Trophoblast cell (in vitro differentiated cells and primary cell): ENCODE measurements around the gene ANKRD6.

Experiments
- DNase-seq, 2 donors: peaks; one replicate each; pipeline ENCODE4 v3.0.0-alpha.2; 2016
- H2AFZ ChIP-seq: 2 replicates; pipeline ENCODE4 v1.6.1; 2013; ENCODE audit warnings: low read length, moderate library complexity, mild to moderate bottlenecking; ENCODE audit not compliant: insufficient read depth, poor library complexity
- H2AK5ac ChIP-seq: 2 replicates; pipeline ENCODE4 v1.6.1; 2013; ENCODE audit warnings: mild to moderate bottlenecking, low read length
- H2BK120ac ChIP-seq: 2 replicates; pipeline ENCODE4 v1.6.1; 2013; ENCODE audit warnings: low read length, mild to moderate bottlenecking, moderate library complexity; ENCODE audit not compliant: insufficient read depth, poor library complexity
- H2BK12ac ChIP-seq: 2 replicates; pipeline ENCODE4 v1.6.1; 2013; ENCODE audit warnings: mild to moderate bottlenecking, low read length, moderate library complexity
- H2BK5ac ChIP-seq: 2 replicates; pipeline ENCODE4 v1.6.1; 2013; ENCODE audit warnings: low read length, low read depth, moderate library complexity, mild to moderate bottlenecking; ENCODE audit not compliant: poor library complexity
- H3K14ac ChIP-seq: 2 replicates; pipeline ENCODE4 v1.6.1; 2013; ENCODE audit warnings: mild to moderate bottlenecking, low read length
- H3K18ac ChIP-seq: 2 replicates; pipeline ENCODE4 v1.6.1; 2013; ENCODE audit warnings: mild to moderate bottlenecking, low read length
- H3K23ac ChIP-seq: 2 replicates; pipeline ENCODE4 v1.6.1; 2013; ENCODE audit warnings: low read length
- H3K27ac ChIP-seq: 2 replicates; pipeline ENCODE4 v1.5.1; 2013; ENCODE audit warnings: low read depth, mild to moderate bottlenecking, inconsistent platforms, low read length, moderate library complexity
- H3K27me3 ChIP-seq: 2 replicates; pipeline ENCODE4 v1.6.1; 2013; ENCODE audit warnings: inconsistent platforms, mild to moderate bottlenecking, low read length, moderate library complexity; ENCODE audit not compliant: insufficient read depth
- H3K36me3 ChIP-seq, 2 experiments: 1 replicate in 1 of 2; 2 replicates in 1 of 2; pipeline ENCODE4 v1.6.1; 2013; ENCODE audit warnings: low read length in 2 of 2, mild to moderate bottlenecking in 2 of 2, moderate library complexity in 1 of 2; ENCODE audit not compliant: insufficient read depth in 2 of 2, control insufficient read depth in 1 of 2
- H3K4ac ChIP-seq: 2 replicates; pipeline ENCODE4 v1.6.1; 2013; ENCODE audit warnings: low read depth, mild to moderate bottlenecking, low read length, moderate library complexity
- H3K4me1 ChIP-seq, 2 experiments: 1 replicate in 1 of 2; 2 replicates in 1 of 2; pipeline ENCODE4 v1.6.1; 2013; ENCODE audit warnings: low read length in 2 of 2, mild to moderate bottlenecking in 2 of 2, moderate library complexity in 1 of 2; ENCODE audit not compliant: insufficient read depth in 2 of 2, control insufficient read depth in 1 of 2
- H3K4me2 ChIP-seq: 2 replicates; pipeline ENCODE4 v1.6.1; 2013; ENCODE audit warnings: inconsistent platforms, mild to moderate bottlenecking, low read length, moderate library complexity
- H3K4me3 ChIP-seq: 2 replicates; pipeline ENCODE4 v1.5.1; 2013; ENCODE audit warnings: mild to moderate bottlenecking, low read depth, low read length, inconsistent platforms
- H3K79me1 ChIP-seq: one replicate; pipeline ENCODE4 v1.6.1; 2013; ENCODE audit warnings: low read length
- H3K79me2 ChIP-seq: 2 replicates; pipeline ENCODE4 v1.6.1; 2013; ENCODE audit warnings: low read length, mild to moderate bottlenecking; ENCODE audit not compliant: control insufficient read depth, insufficient read depth, poor library complexity
- H3K9ac ChIP-seq: 2 replicates; pipeline ENCODE4 v1.6.1; 2013; ENCODE audit warnings: mild to moderate bottlenecking, low read length
- H3K9me3 ChIP-seq: 2 replicates; pipeline ENCODE4 v1.6.1; 2013; ENCODE audit warnings: low read depth, mild to moderate bottlenecking, control low read depth, inconsistent platforms, low read length; ENCODE audit not compliant: insufficient read depth
- H4K12ac ChIP-seq: 2 replicates; pipeline ENCODE4 v1.6.1; 2013; ENCODE audit warnings: low read depth, mild to moderate bottlenecking, low read length, moderate library complexity
- H4K8ac ChIP-seq: 2 replicates; pipeline ENCODE4 v1.6.1; 2013; ENCODE audit warnings: low read depth, mild to moderate bottlenecking, low read length, moderate library complexity
- H4K91ac ChIP-seq: one replicate; pipeline ENCODE4 v1.6.1; 2013; ENCODE audit warnings: low read depth, mild to moderate bottlenecking, low read length, moderate library complexity
- WGBS: extraction: QIAGEN DNeasy Blood & Tissue Kit; methylation state at CpG from one replicate; pipeline ENCODE4 v1.1.7; 2013; ENCODE audit warnings: missing lambda C conversion rate; ENCODE audit not compliant: insufficient read length, insufficient coverage; ENCODE audit errors: extremely low coverage; 5-methylcytosine and 5-hydroxymethylcytosine counted together

The ANKRD6 gene

DNA sequence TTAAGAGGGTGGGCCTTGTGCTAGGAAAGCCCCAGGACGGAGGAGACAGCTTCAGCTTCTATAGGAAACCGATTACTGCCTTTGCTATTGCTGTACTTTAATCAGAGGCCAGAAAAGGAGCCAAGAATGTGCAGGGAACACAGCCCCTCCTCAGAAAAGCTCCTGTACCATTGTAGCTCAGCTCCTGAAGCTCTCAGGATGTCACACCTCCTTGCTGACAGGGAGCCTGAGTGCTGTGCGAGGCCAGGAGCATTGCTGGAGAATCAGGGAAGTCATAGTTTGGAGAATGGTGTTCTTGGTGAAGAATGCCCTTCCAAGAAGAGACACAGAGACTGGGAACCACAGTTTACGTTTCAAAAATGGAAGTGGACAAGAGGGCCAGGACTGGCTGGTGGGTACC is 158.8 kb downstream of the ANKRD6 start:
- Histone ChIP-seq H3K9me3 (no peaks in the 10 kb centered on the region), H3K4me3 (no peak overlapping the region), H2BK12ac (no peak overlapping the region), H3K4me2 (no peak overlapping the region), H3K4me1 (peaks cover 0 to 11% of the 10 kb centered on the region in 2 experiments), H2AK5ac (no peak overlapping the region), H2AFZ (no peak overlapping the region), H3K4ac (no peak overlapping the region), H3K36me3 (peaks cover 0 to 2% of the 10 kb centered on the region in 2 experiments), H2BK120ac (no peak overlapping the region), H3K79me1 (no peaks in the 10 kb centered on the region), H4K91ac (no peak overlapping the region), H3K14ac (no peak overlapping the region), H3K27me3 (no peaks in the 10 kb centered on the region), H3K9ac (no peak overlapping the region), H4K8ac (no peak overlapping the region), H3K18ac (no peak overlapping the region), H3K79me2 (no peaks in the 10 kb centered on the region), H4K12ac (no peak overlapping the region), H3K27ac (no peak overlapping the region), H3K23ac (no peak overlapping the region), H2BK5ac (no peak overlapping the region)
- DNase-seq = no peak
- no CpG with 5 or more reads among the region's 4 CpGs for WGBS

GRCh38 chr6:89596056-89596455 is 163.1 kb downstream of the ANKRD6 start:
- Histone ChIP-seq H3K79me2 (no peaks in the 10 kb centered on the region), H2BK120ac (no peak overlapping the region), H2BK12ac (no peak overlapping the region), H3K4me1 (no peaks in the 10 kb centered on the region), H3K36me3 (peaks cover 1 to 2% of the 10 kb centered on the region in 2 experiments), H2AK5ac (no peak overlapping the region), H4K91ac (no peak overlapping the region), H3K27ac (no peak overlapping the region), H3K9me3 (no peaks in the 10 kb centered on the region), H3K14ac (no peak overlapping the region), H3K9ac (no peak overlapping the region), H3K4me3 (no peak overlapping the region), H3K4ac (no peak overlapping the region), H3K18ac (no peak overlapping the region), H4K8ac (no peak overlapping the region), H2BK5ac (no peak overlapping the region), H3K23ac (no peak overlapping the region), H3K4me2 (no peak overlapping the region), H2AFZ (no peak overlapping the region), H4K12ac (no peak overlapping the region), H3K27me3 (no peaks in the 10 kb centered on the region), H3K79me1 (no peaks in the 10 kb centered on the region)
- no CpG with 5 or more reads among the region's 2 CpGs for WGBS
- DNase-seq = no peak

DNA sequence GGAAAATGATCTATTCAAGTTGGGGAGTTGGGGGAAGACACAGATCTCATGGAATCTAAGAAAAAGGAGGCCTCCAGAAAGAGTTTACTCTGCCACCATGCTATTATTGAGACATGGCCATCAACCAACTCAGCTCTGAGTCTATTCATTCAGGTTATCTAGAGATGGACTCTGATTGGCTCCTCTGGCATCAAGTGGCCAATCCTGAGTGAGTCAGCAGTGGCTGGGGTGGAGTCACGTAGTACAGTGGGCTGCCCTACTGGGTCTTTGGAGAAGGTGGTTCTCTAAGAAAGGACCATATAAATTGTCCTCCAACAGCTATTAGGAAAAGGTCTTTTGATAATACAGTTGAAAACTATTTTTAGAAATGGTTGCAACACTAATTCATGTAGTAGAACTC is 163.5 kb downstream of the ANKRD6 start:
- no peak overlapping the region for H2AK5ac ChIP-seq
- no peak overlapping the region for H3K18ac ChIP-seq
- H3K36me3 ChIP-seq = peaks cover 1 to 2% of the 10 kb centered on the region in 2 experiments
- no peaks in the 10 kb centered on the region for H3K27me3 ChIP-seq
- H3K23ac ChIP-seq = no peak overlapping the region
- no peak for DNase-seq
- H3K9me3 ChIP-seq = no peaks in the 10 kb centered on the region
- H3K79me1 ChIP-seq = no peaks in the 10 kb centered on the region
- H4K91ac ChIP-seq = no peak overlapping the region
- no peak overlapping the region for H3K9ac ChIP-seq
- WGBS = no CpG with 5 or more reads among the region's 1 CpG
- H3K4me3 ChIP-seq = no peak overlapping the region
- no peak overlapping the region for H2AFZ ChIP-seq
- H3K79me2 ChIP-seq = no peaks in the 10 kb centered on the region
- H3K4me1 ChIP-seq = no peaks in the 10 kb centered on the region
- no peak overlapping the region for H3K27ac ChIP-seq
- H4K12ac ChIP-seq = no peak overlapping the region
- no peak overlapping the region for H3K4ac ChIP-seq
- H3K4me2 ChIP-seq = no peak overlapping the region
- no peak overlapping the region for H2BK12ac ChIP-seq
- no peak overlapping the region for H4K8ac ChIP-seq
- H2BK120ac ChIP-seq = no peak overlapping the region
- H2BK5ac ChIP-seq = no peak overlapping the region
- no peak overlapping the region for H3K14ac ChIP-seq

GRCh38 chr6:89597372-89597771 is 164.4 kb downstream of the ANKRD6 start:
- no peaks in the 10 kb centered on the region for H3K79me1 ChIP-seq
- H2AK5ac ChIP-seq = no peak overlapping the region
- H3K14ac ChIP-seq = no peak overlapping the region
- H2AFZ ChIP-seq = no peak overlapping the region
- H2BK12ac ChIP-seq = no peak overlapping the region
- H3K4ac ChIP-seq = no peak overlapping the region
- no peaks in the 10 kb centered on the region for H3K4me1 ChIP-seq
- H3K18ac ChIP-seq = no peak overlapping the region
- no CpG with 5 or more reads among the region's 2 CpGs for WGBS
- no peak overlapping the region for H2BK5ac ChIP-seq
- no peak overlapping the region for H3K27ac ChIP-seq
- H3K9me3 ChIP-seq = no peaks in the 10 kb centered on the region
- no peaks in the 10 kb centered on the region for H3K27me3 ChIP-seq
- no peak overlapping the region for H4K91ac ChIP-seq
- H3K36me3 ChIP-seq = peaks cover 2 to 4% of the 10 kb centered on the region in 2 experiments
- no peak overlapping the region for H3K4me2 ChIP-seq
- no peak overlapping the region for H4K12ac ChIP-seq
- no peak overlapping the region for H3K4me3 ChIP-seq
- no peaks in the 10 kb centered on the region for H3K79me2 ChIP-seq
- H3K23ac ChIP-seq = no peak overlapping the region
- DNase-seq = no peak
- H2BK120ac ChIP-seq = no peak overlapping the region
- H3K9ac ChIP-seq = no peak overlapping the region
- H4K8ac ChIP-seq = no peak overlapping the region
